GM12872 (cell line): Measurements from ENCODE around the gene NPNT.

Experiments
- CTCF ChIP-seq: IDR thresholded peaks from 3 replicates; pipeline ENCODE4 v1.5.1; 2011; ENCODE audit warnings: low read depth, mild to moderate bottlenecking, low read length, moderate library complexity; ENCODE audit not compliant: insufficient read depth

Gene NPNT

GRCh38 chr4:105992641-105993305, 97.5 kb downstream of the NPNT start:
- no peak for TF ChIP-seq CTCF

GRCh38 chr4:105994061-105994460, 98.8 kb downstream of the NPNT start:
- TF ChIP-seq CTCF: no peak

GRCh38 chr4:105994841-105995501, 99.7 kb downstream of the NPNT start:
- TF ChIP-seq CTCF: no peak

- TF ChIP-seq CTCF: no peak
Measured at GRCh38 chr4:105996845-105997244, 101.6 kb downstream of the NPNT start.

GRCh38 chr4:105998171-105999063, 103.1 kb downstream of the NPNT start:
- no peak for TF ChIP-seq CTCF

GRCh38 chr4:106002994-106003393, 107.7 kb downstream of the NPNT start:
- no peak for TF ChIP-seq CTCF

- TF ChIP-seq CTCF: no peak
Measured at GRCh38 chr4:106010761-106011160, 115.5 kb downstream of the NPNT start.
